NCI-H524 treated with DMSO at 0.1 percent for 48 hours (cell line): ENCODE results near the gene TMEM45B.
"Not testable (repeated sequence)": the region's sequence is repeated elsewhere in the genome, so short reads cannot be mapped to it uniquely, and the experiment has no call there.

ENCODE experiments used
- DNase-seq: peaks from one replicate; lab custom pipeline; 2025; lab: John Stamatoyannopoulos, UW

Gene TMEM45B

GRCh38 chr11:129813231-129813791, 2.3 kb upstream of the TMEM45B start:
- no peak for DNase-seq

GRCh38 chr11:129814244-129815014, 1.2 kb upstream of the TMEM45B start:
- no peak for DNase-seq

- no peak for DNase-seq
These were observed 1.9 kb downstream of the TMEM45B start for GRCh38 chr11:129817534-129818051.

- not testable (repeated sequence) for DNase-seq
These were observed 2.6 kb downstream of the TMEM45B start for GRCh38 chr11:129818236-129818635.

GRCh38 chr11:129819237-129819636, 3.6 kb downstream of the TMEM45B start:
- DNase-seq: no peak

- not testable (repeated sequence) for DNase-seq
These were observed 4.6 kb downstream of the TMEM45B start for GRCh38 chr11:129820228-129820627.

GRCh38 chr11:129823281-129823680, 7.6 kb downstream of the TMEM45B start:
- DNase-seq: not testable (repeated sequence)

GRCh38 chr11:129823799-129824198, 8.2 kb downstream of the TMEM45B start:
- DNase-seq: not testable (repeated sequence)

GRCh38 chr11:129825380-129825779, 9.7 kb downstream of the TMEM45B start:
- no peak for DNase-seq

- DNase-seq: no peak
These were observed 12.7 kb downstream of the TMEM45B start for GRCh38 chr11:129828301-129828836.

- not testable (repeated sequence) for DNase-seq
These were observed 13.8 kb downstream of the TMEM45B start for GRCh38 chr11:129829497-129829896.

- DNase-seq: not testable (repeated sequence)
These were observed 15.6 kb downstream of the TMEM45B start for GRCh38 chr11:129831227-129831626.

- DNase-seq: not testable (repeated sequence)
These were observed 17.6 kb downstream of the TMEM45B start for GRCh38 chr11:129833260-129833659.

- not testable (repeated sequence) for DNase-seq
These were observed 20.8 kb downstream of the TMEM45B start for GRCh38 chr11:129836423-129836891.

GRCh38 chr11:129836979-129837378, 21.3 kb downstream of the TMEM45B start:
- DNase-seq: no peak

- DNase-seq: no peak
These were observed 24.6 kb downstream of the TMEM45B start for GRCh38 chr11:129840236-129840635.

- no peak for DNase-seq
These were observed 26.5 kb downstream of the TMEM45B start for GRCh38 chr11:129842138-129842537.

GRCh38 chr11:129846508-129847335, 31.1 kb downstream of the TMEM45B start:
- DNase-seq: no peak

GRCh38 chr11:129847361-129847760, 31.7 kb downstream of the TMEM45B start:
- DNase-seq: not testable (repeated sequence)

GRCh38 chr11:129849447-129850130, 33.9 kb downstream of the TMEM45B start:
- no peak for DNase-seq

GRCh38 chr11:129852125-129852740, 36.6 kb downstream of the TMEM45B start:
- DNase-seq: no peak
